NAMALWA (cell line): Measurements from ENCODE around the gene RLIM.
"Not testable (repeated sequence)": the region's sequence is repeated elsewhere in the genome, so short reads cannot be mapped to it uniquely, and the experiment has no call there.

ENCODE experiments used
- DNase-seq: peaks from one replicate; pipeline ENCODE4 v3.0.0-alpha.2; 2015; ENCODE audit warnings: low spot score

RLIM gene, protein sequence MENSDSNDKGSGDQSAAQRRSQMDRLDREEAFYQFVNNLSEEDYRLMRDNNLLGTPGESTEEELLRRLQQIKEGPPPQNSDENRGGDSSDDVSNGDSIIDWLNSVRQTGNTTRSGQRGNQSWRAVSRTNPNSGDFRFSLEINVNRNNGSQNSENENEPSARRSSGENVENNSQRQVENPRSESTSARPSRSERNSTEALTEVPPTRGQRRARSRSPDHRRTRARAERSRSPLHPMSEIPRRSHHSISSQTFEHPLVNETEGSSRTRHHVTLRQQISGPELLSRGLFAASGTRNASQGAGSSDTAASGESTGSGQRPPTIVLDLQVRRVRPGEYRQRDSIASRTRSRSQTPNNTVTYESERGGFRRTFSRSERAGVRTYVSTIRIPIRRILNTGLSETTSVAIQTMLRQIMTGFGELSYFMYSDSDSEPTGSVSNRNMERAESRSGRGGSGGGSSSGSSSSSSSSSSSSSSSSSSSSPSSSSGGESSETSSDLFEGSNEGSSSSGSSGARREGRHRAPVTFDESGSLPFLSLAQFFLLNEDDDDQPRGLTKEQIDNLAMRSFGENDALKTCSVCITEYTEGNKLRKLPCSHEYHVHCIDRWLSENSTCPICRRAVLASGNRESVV

DNA sequence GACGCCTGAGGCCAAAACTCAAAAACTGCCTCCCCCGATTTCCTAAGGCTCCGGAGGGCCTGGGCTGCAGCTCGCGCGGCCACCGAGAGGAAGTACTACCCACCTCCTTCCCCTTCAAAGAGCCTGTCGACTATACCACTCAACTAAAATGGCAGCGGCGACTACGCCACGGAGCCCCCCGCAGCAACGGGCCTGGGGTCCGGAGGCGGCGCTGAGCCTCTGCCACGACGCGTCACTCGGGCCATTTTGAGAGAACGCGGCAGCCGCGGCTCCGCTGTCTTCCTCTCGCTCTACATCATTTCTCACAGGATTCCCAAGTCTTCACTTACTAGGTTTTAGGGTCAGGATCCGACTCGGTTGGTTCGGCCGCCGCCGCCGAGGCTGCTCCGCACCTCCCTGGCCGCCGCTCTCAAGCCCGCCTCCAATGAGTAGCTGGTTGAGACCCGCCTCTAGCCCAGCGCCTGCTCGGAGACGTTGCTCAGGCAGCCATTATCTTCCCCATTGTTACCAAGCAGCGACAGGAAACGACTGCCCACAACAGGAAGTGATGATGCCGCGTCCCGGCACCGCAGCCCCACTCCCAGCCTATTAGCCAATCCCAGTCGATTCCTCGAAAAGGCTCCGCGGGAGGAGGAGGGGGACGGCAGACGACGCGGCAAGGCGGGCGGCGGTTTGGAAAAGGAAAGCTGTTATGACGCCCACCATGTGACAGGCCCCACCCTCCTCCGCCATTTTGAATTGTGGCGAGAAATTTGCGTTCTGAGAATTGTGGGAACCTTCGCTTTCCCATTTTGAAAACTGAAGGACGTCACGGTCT, at the start of gene RLIM:
Gene RLIM, minus strand, starts transcription at position 532 of the 817 bp plus-strand sequence. CDS start 18,647 bp downstream, outside the sequence.
- peak; percentile 94 for DNase-seq

DNA sequence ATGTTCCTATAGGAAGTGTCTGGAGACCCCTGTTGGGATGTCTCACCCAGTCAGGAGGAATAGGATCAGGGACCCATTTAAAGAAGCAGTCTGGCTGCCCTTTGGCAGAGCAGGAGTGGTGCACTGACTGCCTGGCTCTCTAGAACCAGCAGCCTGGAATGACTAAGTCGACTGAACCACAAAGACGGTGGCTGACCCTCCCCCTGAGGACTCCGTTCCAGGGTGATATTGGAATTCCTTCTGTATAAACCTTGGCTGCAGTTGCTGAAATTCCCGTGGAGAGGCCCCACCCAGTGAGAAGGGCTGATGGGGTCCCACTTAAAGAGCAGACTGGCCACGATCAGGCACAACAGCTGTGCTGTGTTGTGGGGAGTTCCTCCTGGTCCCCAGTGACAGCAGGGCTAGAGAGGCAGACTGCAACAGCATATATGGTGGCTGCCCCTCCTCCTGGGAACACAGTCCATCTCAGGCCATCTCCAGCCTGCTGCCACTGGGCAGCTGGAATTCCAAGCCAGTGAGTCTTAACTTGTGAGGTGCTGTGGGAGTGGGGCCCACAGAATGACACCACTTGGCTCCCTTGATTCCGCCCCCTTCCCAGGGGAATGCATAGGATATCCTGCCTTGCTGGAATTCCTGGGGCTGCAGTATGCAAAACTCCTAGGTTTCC, 41.8 kb upstream of the RLIM start:
- DNase-seq = no peak

DNA sequence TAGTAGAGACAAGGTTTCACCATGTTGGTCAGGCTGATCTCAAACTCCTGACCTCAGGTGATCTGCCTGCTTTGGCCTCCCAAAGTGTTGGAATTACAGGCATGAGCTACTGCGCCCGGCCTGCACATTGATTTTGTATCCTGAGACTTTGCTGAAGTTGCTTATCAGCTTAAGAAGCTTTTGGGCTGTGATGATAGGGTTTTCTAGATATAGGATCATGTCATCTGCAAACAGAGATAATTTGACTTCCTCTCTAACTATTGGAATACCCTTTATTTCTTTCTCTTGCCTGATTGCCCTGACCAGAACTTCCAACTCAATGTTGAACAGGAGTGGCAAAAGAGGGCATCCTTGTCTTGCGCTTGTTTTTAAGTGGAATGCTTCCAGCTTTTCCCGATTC, 40.5 kb upstream of the RLIM start:
- DNase-seq = not testable (repeated sequence)

DNA sequence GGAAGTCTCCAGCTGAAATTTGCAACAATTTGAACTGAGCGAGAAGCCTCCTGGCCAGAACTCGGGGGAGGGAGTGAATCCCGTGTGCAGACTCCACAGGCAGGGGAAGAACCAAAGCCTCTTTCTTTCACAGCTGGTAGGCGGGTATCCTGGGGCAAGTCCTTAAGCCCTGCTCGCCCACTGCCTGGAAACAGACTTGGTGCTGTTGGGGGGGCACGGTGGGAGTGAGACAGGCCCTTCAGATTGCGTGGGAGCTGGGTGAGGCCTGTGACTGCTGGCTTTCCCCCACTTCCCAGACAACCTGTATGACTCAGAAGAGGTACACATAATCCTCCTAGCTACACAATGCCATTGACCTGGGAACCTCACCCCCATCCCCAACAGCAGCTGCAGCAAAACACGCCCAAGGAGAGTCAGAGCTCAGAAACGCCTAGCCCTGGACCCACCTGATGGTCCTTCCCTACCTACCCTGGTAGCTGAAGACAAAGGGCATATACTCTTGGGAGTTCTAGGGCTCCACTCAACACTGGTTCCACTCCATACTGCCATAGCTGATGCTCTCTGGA, 22.4 kb upstream of the RLIM start:
- DNase-seq = no peak

DNA sequence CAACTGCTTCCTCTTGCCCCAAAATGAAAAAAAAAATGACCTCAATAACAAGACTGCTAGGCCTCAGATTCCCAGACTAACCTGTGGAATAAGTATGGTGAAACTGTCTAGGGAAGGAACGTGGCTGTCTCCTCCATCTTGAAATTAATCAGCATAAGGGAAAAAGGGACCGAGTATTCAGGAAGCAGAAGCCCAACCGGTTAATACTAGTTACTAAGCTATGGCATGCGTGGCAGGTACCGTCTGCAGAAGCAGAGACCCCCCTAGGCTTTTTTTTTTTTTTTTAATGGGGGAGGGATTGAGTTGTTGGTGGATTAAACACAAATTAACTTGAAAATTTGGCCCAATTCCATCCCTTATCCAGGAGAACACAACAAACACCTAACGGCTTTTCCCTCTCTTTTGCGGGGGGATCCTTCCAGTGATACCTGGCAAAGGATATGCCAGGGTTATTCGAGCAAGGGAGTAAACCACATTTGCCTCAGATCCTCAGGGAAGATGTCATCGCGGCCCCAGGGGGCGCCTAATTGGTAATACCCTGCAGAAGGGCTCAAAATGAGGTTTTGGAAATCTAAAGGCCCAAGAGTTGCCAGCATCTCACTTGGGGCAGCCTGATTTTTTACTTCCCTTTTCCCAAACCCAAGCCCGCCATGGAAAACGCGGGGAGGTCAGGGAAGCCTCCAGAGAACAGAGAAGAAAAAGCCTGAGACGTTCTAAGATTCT, 893 bp downstream of the RLIM start:
- peak; percentile 29 for DNase-seq

DNA sequence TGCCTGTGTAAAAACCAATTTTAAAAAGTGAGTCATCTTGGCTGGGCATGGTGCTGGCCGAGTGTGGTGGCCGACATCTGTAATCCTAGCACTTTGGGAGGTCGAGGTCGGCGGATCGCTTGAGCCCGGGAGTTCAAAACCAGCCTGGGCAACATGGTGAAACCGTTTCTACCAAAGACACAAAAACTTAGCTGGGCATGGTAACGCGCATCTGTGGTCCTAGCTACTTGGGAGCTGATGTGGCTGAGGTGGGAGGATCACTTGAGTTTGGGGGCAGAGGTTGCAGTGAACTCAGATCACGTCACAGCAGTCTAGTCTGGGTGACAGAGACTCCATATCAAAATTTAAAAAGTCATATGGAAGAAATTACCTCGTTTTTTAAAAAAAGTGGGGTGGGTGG, 7.6 kb downstream of the RLIM start:
- no peak for DNase-seq

DNA sequence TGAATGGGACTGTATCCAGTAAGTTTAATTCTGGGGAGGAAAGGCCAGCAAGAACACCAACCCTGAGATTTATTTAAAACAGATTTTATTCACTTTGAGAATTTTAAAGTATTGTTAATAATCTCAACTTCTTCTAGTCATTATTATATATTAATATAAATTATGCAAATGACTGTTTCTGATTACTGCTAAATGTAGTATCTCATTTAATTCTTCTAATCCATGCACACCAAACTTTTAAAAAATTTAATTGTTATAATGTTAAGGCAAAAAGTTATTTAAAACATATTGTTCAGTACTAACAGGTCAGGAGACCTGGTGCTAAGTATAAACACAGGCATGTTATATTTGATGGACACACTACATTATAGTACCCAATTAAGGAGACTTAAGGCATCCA, 8.1 kb downstream of the RLIM start:
- DNase-seq = no peak

DNA sequence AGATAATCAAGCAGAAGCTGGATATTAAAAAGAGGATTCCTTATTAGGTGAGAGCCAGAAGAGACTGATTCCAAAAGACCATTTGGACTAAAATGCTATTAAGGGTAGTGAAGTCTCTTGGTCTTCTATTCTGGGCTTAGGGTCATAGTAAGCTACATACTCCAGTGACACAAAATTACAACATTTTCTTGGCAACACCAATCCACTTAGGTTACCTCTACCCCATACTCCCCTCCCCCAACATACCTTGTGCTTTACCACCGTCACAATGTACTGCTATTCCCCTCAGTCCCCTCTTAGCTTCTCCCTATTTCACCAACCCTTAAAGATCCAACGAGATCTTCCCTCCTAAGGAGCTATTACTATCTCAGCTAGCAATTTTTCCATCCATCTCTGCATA, 11.4 kb downstream of the RLIM start:
- DNase-seq = no peak

DNA sequence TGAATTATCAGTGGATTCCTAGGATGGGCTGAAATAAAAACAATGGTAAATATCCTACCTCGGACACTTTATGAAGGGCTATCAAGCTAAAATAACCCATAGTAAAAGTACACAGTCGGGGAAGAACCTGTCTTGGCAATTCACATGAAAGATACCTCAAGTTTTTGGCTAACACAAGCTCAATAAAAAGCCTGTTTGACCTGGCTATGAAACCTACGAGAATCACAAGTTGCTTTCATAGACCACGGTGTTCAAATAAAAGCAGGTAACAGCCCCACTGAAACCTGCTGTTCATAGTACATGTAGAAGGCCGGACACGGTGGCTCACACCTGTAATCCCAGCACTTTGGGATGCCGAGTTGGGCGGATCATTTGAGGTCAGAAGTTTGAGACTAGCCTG, 12.3 kb downstream of the RLIM start:
- no peak for DNase-seq

DNA sequence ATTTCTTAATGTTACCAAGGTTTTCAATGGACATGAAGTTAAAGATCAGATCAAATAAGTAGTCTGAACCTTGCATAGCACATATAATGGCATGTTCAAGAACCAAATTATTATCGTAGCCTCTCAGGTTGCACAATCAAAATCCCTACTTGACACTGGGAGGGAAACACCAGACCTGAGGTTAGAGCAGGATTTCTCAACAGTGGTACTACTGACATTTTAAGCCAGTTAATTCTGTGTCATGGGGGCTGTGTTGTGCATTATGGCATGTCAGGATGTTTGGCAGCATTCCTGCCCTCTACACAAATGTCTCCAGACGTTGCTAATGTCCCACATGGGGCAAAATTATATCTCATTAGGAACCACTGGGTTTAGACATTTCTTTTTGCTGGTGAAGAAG, 20.8 kb downstream of the RLIM start:
- no peak for DNase-seq

DNA sequence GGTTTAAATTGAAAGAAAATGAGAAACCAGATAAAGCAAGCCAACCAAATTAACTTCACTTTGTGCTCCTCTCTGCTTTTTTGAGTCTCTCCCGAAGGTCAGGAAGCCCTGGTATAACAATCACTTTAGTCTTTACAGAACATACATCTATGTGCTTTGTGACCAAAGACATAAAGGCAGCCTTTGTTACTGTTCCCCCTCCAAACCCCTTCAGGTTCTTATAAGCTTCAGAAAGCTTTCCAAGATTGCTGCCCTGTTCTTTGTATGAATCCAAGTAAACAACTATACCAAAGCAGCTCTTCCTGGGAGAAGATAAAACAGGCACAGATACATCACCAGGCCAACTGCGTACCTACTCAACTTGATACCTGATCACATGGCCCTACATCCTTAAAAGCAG, 28.7 kb downstream of the RLIM start:
- no peak for DNase-seq

DNA sequence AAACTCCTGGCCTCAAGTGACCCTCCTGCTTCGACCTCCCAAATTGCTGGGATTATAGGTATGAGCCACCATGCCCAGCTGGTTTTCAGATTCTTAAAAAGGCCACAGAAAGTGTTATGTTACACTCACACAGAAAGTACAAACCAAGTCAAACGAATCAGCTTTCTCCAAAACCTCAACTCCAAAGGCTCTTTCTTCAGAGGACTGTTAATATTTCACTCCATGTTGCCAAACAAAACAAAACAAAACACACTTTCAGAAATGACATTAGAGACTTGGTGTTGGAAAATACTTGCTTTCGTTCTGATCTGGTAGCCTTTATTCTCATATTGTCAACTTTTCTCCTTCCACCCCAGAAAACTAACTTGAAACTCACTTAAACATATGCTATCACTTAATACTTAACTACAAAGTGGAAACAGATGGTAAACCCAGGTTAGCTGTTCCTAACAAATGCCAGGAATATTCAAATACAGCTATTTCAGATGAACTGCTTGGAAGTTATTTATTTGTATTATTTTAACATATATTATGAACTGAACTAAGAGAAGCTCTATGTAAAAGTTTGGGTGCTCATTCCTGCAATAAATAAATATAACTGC, 34.7 kb downstream of the RLIM start:
- DNase-seq = no peak

DNA sequence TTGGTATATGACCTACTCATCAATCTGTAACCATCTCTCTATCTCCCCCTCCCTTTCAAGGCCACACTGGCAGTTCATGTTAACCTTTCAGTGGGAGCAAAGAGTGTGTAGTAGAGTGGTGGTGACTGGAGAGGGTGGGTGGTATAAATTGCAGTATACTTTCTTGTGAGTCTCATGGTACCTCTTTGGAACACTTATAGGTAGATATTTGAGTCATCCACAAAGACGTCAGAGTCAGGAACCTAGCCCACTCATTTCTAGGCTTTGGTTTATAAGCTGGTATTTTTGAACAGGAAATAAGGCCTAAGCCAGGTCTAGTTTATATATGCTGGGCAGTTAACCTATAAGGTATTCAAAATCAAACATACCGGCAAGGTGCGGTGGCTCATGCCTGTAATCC, 36.3 kb downstream of the RLIM start:
- DNase-seq = no peak

DNA sequence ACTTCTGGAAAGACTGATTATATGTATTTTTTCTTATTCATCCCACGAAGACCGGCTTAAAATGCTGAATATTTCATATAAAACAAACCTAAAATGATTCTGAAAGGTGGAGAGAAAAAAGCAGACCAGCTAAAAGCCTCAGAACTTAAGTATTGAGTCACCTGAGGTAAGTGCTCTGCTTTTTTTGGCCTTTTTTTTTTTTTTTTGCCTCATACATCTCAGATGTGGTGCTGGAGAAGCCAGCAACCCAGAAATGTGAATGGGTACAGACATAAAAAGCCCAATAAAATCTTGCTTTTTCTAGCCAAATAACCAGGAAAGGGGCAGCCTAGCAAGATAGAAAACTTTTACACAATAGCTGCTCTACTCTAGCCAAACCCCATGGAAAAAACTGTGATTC, 57.0 kb downstream of the RLIM start:
- DNase-seq = no peak

DNA sequence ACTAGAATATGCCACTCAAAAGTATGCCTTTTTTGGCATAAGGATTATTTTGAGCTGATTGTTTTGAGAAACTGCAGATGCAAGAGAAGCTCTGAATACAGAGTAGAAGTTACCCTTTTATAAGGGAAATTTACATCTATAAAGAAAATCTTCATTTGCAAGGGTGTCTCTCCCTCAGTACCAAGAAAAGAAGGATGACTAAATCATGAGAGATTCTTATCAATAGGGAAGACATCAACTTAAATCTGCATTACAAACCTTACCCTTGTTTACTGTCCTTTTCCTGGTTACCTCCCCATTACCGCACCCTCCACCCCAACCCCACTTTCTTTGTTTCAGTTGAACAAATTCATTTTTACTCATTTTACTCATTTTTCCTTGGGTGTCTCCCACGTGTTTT, 62.5 kb downstream of the RLIM start:
- no peak for DNase-seq

DNA sequence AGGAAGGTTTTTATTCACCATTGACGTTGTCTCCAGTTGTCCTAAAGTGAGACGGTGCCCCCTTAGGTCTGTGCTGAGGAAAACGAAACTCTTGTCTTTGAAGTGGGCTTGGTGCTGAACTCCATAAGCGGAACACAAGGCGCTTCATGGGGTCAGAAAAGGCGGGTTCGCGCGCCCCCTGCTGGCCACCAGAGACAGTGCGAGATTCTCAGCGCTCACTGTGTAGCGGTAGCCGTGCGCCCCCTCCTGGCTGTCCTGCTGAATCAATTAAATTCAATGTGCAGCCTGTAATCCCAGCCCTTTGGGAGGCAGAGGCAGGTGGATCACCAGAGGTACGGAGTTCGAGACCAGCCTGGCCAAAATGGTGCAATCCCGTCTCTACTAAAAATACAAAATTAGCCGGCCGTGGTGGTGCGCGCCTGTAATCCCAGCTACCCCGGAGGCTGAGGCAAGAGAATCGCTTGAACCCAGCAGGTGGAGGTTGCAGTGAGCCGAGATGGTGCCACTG, 64.1 kb downstream of the RLIM start:
- peak; percentile 80 for DNase-seq

DNA sequence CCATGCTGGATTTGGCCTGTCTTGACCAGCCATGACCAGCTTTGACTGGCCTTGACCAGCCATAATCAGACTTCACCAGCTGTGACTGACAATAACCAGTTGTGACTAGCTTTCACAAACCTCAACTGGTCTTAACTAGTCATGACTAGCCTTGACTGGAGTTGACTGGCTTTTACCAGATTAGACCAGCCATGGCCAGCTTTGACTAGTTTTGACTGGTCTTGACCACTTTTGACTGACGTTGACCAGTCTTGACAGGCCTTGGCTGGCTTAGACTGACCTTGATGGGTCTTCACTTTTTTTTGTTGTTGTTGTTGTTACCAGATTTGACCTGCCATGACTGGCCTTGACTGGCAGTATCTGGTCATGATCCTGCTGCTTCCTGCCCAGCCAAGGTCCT, 67.4 kb downstream of the RLIM start:
- no peak for DNase-seq

DNA sequence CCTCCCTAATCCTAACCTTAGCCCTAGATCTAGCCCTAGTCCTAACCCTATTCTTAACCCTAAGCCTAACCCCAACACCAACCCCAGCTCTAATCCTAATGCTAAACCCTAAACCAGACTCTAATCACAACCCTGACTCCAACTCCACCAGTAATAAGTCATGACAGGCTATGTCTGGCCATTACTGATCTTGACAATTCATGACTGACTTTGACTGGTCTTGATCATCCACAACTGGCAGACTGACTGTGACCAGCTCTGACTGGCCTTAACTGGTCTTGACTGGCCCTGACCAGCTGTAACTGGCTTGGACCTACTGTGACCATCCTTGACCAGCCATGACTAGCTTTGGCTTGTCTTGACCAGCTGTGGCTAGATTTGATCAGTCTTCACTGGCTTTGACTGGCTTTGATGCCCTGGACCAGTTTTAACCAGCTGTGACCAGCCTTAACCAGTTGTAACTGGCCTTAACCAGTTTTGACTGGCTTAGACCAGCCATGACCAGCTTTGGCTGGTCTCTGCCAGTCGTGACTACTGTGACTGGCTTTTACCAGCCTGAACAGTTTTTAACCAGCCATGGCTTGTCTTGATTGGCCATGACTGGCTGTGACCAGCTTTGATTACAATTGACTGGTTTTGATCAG, 68.4 kb downstream of the RLIM start:
- DNase-seq = peak; percentile 0

DNA sequence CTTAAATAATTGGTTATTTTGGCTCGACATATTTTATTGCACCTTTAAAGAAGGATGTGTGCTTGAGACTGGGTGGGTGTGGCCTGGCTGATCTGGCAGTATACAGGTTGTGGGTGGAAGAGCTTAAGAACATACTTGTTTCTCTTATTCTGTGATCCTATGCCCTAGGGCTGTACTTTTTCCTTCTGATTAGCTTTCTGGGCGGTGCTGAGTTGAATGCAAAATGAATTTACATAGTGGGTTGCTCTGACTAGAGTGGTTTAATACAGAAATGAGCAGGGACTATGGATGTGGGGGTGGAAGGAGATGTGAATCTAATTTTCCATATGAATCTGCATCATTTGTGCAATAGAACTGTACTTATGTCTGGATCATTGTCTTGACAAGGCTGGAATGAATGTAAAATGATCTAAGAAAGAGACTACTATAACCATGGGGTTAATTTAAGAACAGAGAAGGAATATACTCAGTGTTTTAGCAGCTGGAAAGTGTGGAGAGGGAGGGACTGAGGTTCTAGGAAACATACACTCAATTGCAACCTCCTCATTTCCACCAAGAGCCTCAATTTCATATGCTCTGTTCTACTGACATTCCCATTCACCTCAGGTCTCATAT, 73.7 kb downstream of the RLIM start:
- DNase-seq = no peak
